ENCODE results near the gene SUV39H2. TPM values are rescaled to one million over a fixed set of nuclear protein-coding genes. Genes with fewer than 3 reads are reported as not detected.

Gene SUV39H2, protein sequence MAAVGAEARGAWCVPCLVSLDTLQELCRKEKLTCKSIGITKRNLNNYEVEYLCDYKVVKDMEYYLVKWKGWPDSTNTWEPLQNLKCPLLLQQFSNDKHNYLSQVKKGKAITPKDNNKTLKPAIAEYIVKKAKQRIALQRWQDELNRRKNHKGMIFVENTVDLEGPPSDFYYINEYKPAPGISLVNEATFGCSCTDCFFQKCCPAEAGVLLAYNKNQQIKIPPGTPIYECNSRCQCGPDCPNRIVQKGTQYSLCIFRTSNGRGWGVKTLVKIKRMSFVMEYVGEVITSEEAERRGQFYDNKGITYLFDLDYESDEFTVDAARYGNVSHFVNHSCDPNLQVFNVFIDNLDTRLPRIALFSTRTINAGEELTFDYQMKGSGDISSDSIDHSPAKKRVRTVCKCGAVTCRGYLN
- 7.4 TPM for polyA plus RNA-seq (2013, experiment 1 of 2)
- polyA plus RNA-seq (2013, experiment 2 of 2) = 8.9 TPM

GRCh38 chr10:14878266-14879123 is at the start of gene SUV39H2:
TSS of gene SUV39H2 (plus strand) at chr10:14878866. CDS start at chr10:14878889, 23 bp downstream.
- Histone ChIP-seq H2BK5ac (ENCODE audit: low read depth, low read length, poor library complexity, severe bottlenecking) (peak within 1 kb of the TSS; percentile 69), H4K8ac (ENCODE audit: low read length) (peak within 1 kb of the TSS; percentile 93), H3K27me3 (ENCODE audit: control insufficient read depth in 1 of 2, insufficient read depth in 1 of 2, low read length in 2 of 2) (no peaks in the 10 kb centered on the region), H2AK5ac (ENCODE audit: low read length, severe bottlenecking) (no peak within 1 kb of the TSS), H3K79me1 (replicated peaks; ENCODE audit: low read length, poor library complexity, severe bottlenecking) (peaks cover 21% of the 10 kb centered on the region), H3K4me3 (ENCODE audit: insufficient read depth in 1 of 2, low read depth in 1 of 2, low read length in 2 of 2) (peak within 1 kb of the TSS; percentile 92 to 96), H3K4me2 (ENCODE audit: low read length, poor library complexity, severe bottlenecking) (peak within 1 kb of the TSS; percentile 78), H3K18ac (ENCODE audit: low read depth in 1 of 2, low read length in 2 of 2) (peak within 1 kb of the TSS; percentile 75 to 93), H3K4me1 (ENCODE audit: control insufficient read depth, insufficient read depth, low read depth, low read length) (peaks cover 7% of the 10 kb centered on the region), H3K14ac (ENCODE audit: low read length in 2 of 2) (peak within 1 kb of the TSS in 1 of 2 experiments; percentile 76), H3K23ac (ENCODE audit: low read length in 2 of 2) (peak within 1 kb of the TSS in 1 of 2 experiments; percentile 46), H2BK12ac (ENCODE audit: low read length in 2 of 2) (peak within 1 kb of the TSS in 1 of 2 experiments; percentile 24), H3K4ac (ENCODE audit: low read depth in 1 of 2, low read length in 2 of 2) (peak within 1 kb of the TSS in 1 of 2 experiments; percentile 83), H2BK120ac (ENCODE audit: low read depth, low read length) (peak within 1 kb of the TSS; percentile 39), H4K91ac (ENCODE audit: low read length) (peak within 1 kb of the TSS; percentile 39), H3K9ac (ENCODE audit: low read length) (peak within 1 kb of the TSS; percentile 99), H3K36me3 (ENCODE audit: control insufficient read depth in 1 of 2, insufficient read depth in 2 of 2, low read depth in 1 of 2, low read length in 2 of 2) (peaks cover 0 to 4% of the 10 kb centered on the region in 2 experiments), H2BK15ac (ENCODE audit: low read depth, poor library complexity, severe bottlenecking) (peak within 1 kb of the TSS; percentile 63), H3K27ac (ENCODE audit: low read length, poor library complexity, severe bottlenecking) (peak within 1 kb of the TSS; percentile 90), H2AFZ (ENCODE audit: low read depth, low read length) (peak within 1 kb of the TSS; percentile 87), H3K9me3 (ENCODE audit: control insufficient read depth, low read length) (no peaks in the 10 kb centered on the region)
- DNase-seq = peak; percentile 95
- under 1% methylated on average over 85 of the region's 102 CpGs for WGBS

DNA sequence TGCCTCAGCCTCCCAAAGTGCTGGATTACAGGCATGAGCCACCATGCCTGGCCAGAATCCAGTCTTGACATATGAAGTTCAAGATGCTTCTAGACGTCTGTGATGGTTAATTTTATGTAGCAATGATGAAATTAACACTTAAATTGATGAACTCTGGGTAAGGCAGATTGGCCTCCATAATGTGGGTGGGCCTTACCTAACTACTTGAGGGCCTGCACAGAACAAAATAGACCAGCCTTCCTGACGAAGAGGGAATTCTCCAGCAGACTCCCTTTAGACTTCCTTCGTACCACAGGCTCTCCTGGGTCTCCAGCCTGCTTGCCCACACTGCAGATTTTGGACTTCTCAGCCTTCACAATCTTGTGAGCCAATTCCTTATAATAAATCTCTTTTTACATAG is 45.6 kb upstream of the SUV39H2 start:
- no peak overlapping the region for H3K18ac ChIP-seq (ENCODE audit: low read depth in 1 of 2, low read length in 2 of 2)
- H3K14ac ChIP-seq (ENCODE audit: low read length in 2 of 2) = no peak overlapping the region

DNA sequence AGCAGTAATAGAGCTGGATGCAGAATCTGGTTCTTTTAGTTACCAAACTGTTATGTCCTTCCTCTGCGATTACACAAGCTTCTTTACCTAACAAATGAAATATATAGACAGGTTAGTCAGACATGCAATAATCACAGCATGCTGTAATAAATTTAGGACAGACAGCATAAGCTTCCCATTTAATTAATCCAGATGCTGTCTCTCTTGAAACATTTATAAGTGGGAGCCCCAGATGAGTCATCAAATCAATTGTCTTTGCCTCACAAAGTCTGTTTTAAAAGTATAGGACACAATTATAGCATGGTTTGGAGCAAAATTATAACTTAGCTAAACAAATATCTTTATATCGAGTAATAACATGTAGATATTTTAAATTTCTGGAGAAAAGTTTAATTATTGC is 42.5 kb upstream of the SUV39H2 start:
- H2AFZ ChIP-seq (ENCODE audit: low read depth, low read length) = no peak overlapping the region
- no peak overlapping the region for H3K14ac ChIP-seq (ENCODE audit: low read length in 2 of 2)
- no peak overlapping the region for H3K9ac ChIP-seq (ENCODE audit: low read length)

More for the DNA sequence above, 45.6 kb upstream of the SUV39H2 start:
- DNase-seq = no peak
- Histone ChIP-seq H3K4me2 (ENCODE audit: low read length, poor library complexity, severe bottlenecking) (no peak overlapping the region), H3K79me1 (replicated peaks; ENCODE audit: low read length, poor library complexity, severe bottlenecking) (no peaks in the 10 kb centered on the region), H3K23ac (ENCODE audit: low read length in 2 of 2) (no peak overlapping the region), H2BK15ac (ENCODE audit: low read depth, poor library complexity, severe bottlenecking) (no peak overlapping the region), H3K27ac (ENCODE audit: low read length, poor library complexity, severe bottlenecking) (no peak overlapping the region), H3K36me3 (ENCODE audit: control insufficient read depth in 1 of 2, insufficient read depth in 2 of 2, low read depth in 1 of 2, low read length in 2 of 2) (peaks cover 0 to 22% of the 10 kb centered on the region in 2 experiments), H2AFZ (ENCODE audit: low read depth, low read length) (no peak overlapping the region), H2AK5ac (ENCODE audit: low read length, severe bottlenecking) (no peak overlapping the region), H2BK120ac (ENCODE audit: low read depth, low read length) (no peak overlapping the region), H2BK12ac (ENCODE audit: low read length in 2 of 2) (no peak overlapping the region), H3K9me3 (ENCODE audit: control insufficient read depth, low read length) (no peaks in the 10 kb centered on the region), H4K8ac (ENCODE audit: low read length) (no peak overlapping the region), H3K4me3 (ENCODE audit: insufficient read depth in 1 of 2, low read depth in 1 of 2, low read length in 2 of 2) (no peak overlapping the region), H3K9ac (ENCODE audit: low read length) (no peak overlapping the region), H3K4ac (ENCODE audit: low read depth in 1 of 2, low read length in 2 of 2) (no peak overlapping the region), H3K27me3 (ENCODE audit: control insufficient read depth in 1 of 2, insufficient read depth in 1 of 2, low read length in 2 of 2) (no peaks in the 10 kb centered on the region), H2BK5ac (ENCODE audit: low read depth, low read length, poor library complexity, severe bottlenecking) (no peak overlapping the region), H3K4me1 (ENCODE audit: control insufficient read depth, insufficient read depth, low read depth, low read length) (no peaks in the 10 kb centered on the region), H4K91ac (ENCODE audit: low read length) (no peak overlapping the region)
- 76% methylated on average over 3 of the region's 3 CpGs for WGBS

More for the DNA sequence above, 42.5 kb upstream of the SUV39H2 start:
- Histone ChIP-seq H3K79me1 (replicated peaks; ENCODE audit: low read length, poor library complexity, severe bottlenecking) (no peaks in the 10 kb centered on the region), H2BK120ac (ENCODE audit: low read depth, low read length) (no peak overlapping the region), H3K27me3 (ENCODE audit: control insufficient read depth in 1 of 2, insufficient read depth in 1 of 2, low read length in 2 of 2) (no peaks in the 10 kb centered on the region), H2BK15ac (ENCODE audit: low read depth, poor library complexity, severe bottlenecking) (no peak overlapping the region), H3K4me2 (ENCODE audit: low read length, poor library complexity, severe bottlenecking) (no peak overlapping the region), H4K8ac (ENCODE audit: low read length) (no peak overlapping the region), H3K4me1 (ENCODE audit: control insufficient read depth, insufficient read depth, low read depth, low read length) (no peaks in the 10 kb centered on the region), H2BK12ac (ENCODE audit: low read length in 2 of 2) (no peak overlapping the region), H3K9me3 (ENCODE audit: control insufficient read depth, low read length) (no peaks in the 10 kb centered on the region), H2BK5ac (ENCODE audit: low read depth, low read length, poor library complexity, severe bottlenecking) (no peak overlapping the region), H3K23ac (ENCODE audit: low read length in 2 of 2) (no peak overlapping the region), H3K4ac (ENCODE audit: low read depth in 1 of 2, low read length in 2 of 2) (no peak overlapping the region), H3K18ac (ENCODE audit: low read depth in 1 of 2, low read length in 2 of 2) (no peak overlapping the region), H3K27ac (ENCODE audit: low read length, poor library complexity, severe bottlenecking) (no peak overlapping the region), H3K36me3 (ENCODE audit: control insufficient read depth in 1 of 2, insufficient read depth in 2 of 2, low read depth in 1 of 2, low read length in 2 of 2) (peaks cover 0 to 35% of the 10 kb centered on the region in 2 experiments), H3K4me3 (ENCODE audit: insufficient read depth in 1 of 2, low read depth in 1 of 2, low read length in 2 of 2) (no peak overlapping the region), H2AK5ac (ENCODE audit: low read length, severe bottlenecking) (no peak overlapping the region), H4K91ac (ENCODE audit: low read length) (no peak overlapping the region)
- no peak for DNase-seq
- WGBS = 80% methylated on average over 1 of the region's 2 CpGs

All from mesenchymal stem cell (in vitro differentiated cells and primary cell).